Fibroblast of lung (primary cell): ENCODE data around the gene ESR2. TPM values are rescaled to one million over a fixed set of nuclear protein-coding genes. Genes with fewer than 3 reads are reported as not detected.

ENCODE experiments used
- DNase-seq, 2 donors: peaks; one replicate each; pipeline versions ENCODE4 v3.0.0 to v3.0.0-alpha.2; 2010; ENCODE audit warnings: low read depth in 2 of 2
- H2AFZ ChIP-seq: 2 replicates; pipeline ENCODE4 v1.5.1; 2012; ENCODE audit warnings: low read length, control low read depth, inconsistent platforms
- H3K27ac ChIP-seq: 2 replicates; pipeline ENCODE4 v1.5.1; 2011; ENCODE audit warnings: low read length, control low read depth; ENCODE audit not compliant: insufficient read depth
- H3K27me3 ChIP-seq: 2 replicates; pipeline ENCODE4 v1.5.1; 2011; ENCODE audit warnings: mild to moderate bottlenecking, low read length; ENCODE audit not compliant: control insufficient read depth, insufficient read depth
- H3K36me3 ChIP-seq: 2 replicates; pipeline ENCODE4 v1.5.1; 2011; ENCODE audit warnings: low read length; ENCODE audit not compliant: control insufficient read depth, insufficient read depth
- H3K4me1 ChIP-seq: 2 replicates; pipeline ENCODE4 v1.5.1; 2011; ENCODE audit warnings: low read length; ENCODE audit not compliant: control insufficient read depth, insufficient read depth; ENCODE audit errors: extremely low read depth
- H3K4me2 ChIP-seq: 2 replicates; pipeline ENCODE4 v1.5.1; 2011; ENCODE audit warnings: low read length, control low read depth; ENCODE audit not compliant: insufficient read depth; ENCODE audit errors: extremely low read depth
- H3K4me3 ChIP-seq, 4 experiments: fragments of 200-600 bp in 1 of 4; sonication (generic) in 1 of 4; replicated peaks in 1 of 4; 2 replicates each; pipeline ENCODE4 v1.5.1; 2011 to 2016; ENCODE audit warnings: low read length in 4 of 4, low read depth in 3 of 4, mild to moderate bottlenecking in 3 of 4, control low read depth in 2 of 4, inconsistent platforms in 1 of 4, mixed read lengths in 1 of 4; ENCODE audit not compliant: insufficient read depth in 1 of 4; ENCODE audit errors: control extremely low read depth in 1 of 4
- H3K79me2 ChIP-seq: 2 replicates; pipeline ENCODE4 v1.5.1; 2012; ENCODE audit warnings: mild to moderate bottlenecking, low read length, inconsistent platforms; ENCODE audit not compliant: control insufficient read depth, insufficient read depth
- H3K9ac ChIP-seq: 2 replicates; pipeline ENCODE4 v1.5.1; 2011; ENCODE audit warnings: mild to moderate bottlenecking, low read length, control low read depth; ENCODE audit not compliant: insufficient read depth
- H3K9me3 ChIP-seq: 2 replicates; pipeline ENCODE4 v1.5.1; 2012; ENCODE audit warnings: low read depth, low read length; ENCODE audit not compliant: control insufficient read depth, insufficient read depth
- H4K20me1 ChIP-seq: 2 replicates; pipeline ENCODE4 v1.5.1; 2011; ENCODE audit warnings: low read length; ENCODE audit not compliant: control insufficient read depth, insufficient read depth; ENCODE audit errors: extremely low read depth
- CTCF ChIP-seq, 2 donors: IDR thresholded peaks in 1 of 2; conservative IDR thresholded peaks in 1 of 2; 1 replicate in 1 of 2; 2 replicates in 1 of 2; pipeline ENCODE4 v1.5.1; 2011 to 2012; ENCODE audit warnings: low read length in 2 of 2, control low read depth in 1 of 2, inconsistent platforms in 1 of 2, low read depth in 1 of 2, mild to moderate bottlenecking in 1 of 2
- EZH2 ChIP-seq: IDR thresholded peaks from 2 replicates; pipeline ENCODE4 v1.5.1; 2012; ENCODE audit warnings: low read length, control low read depth, mild to moderate bottlenecking; ENCODE audit errors: missing control alignments
- polyA plus RNA-seq, 2 donors: library from polyadenylated mRNA; depleted of rRNA in 1 of 2; stranded (reverse) in 1 of 2; unstranded in 1 of 2; fragments of >200 nt; gene quantifications; 2 replicates each; pipeline ENCODE4 v1.2.1, GENCODE V29; 2011 to 2012; ENCODE audit warnings: missing spikeins in 1 of 2
- total RNA-seq: library from RNA; depleted of rRNA; stranded (reverse); fragments of >200 nt; gene quantifications from 2 replicates; pipeline ENCODE4 v1.2.1, GENCODE V29; 2014

Gene ESR2
- total and polyA plus RNA-seq, 2 donors (not counting 1 experiment from before 2014, with no cell fraction given), result 0.02 to 0.66 TPM

- no peak overlapping the region for H3K4me3 ChIP-seq
- no peak overlapping the region for H3K9ac ChIP-seq
- TF ChIP-seq CTCF (conservative IDR thresholded peaks at IDR 0.05 in 1 of 2, IDR thresholded peaks at IDR 0.05 in 1 of 2; ENCODE audit: low read depth in 1 of 2, low read length in 2 of 2) (no peak), EZH2 (no peak)
- no peaks in the 10 kb centered on the region for H3K9me3 ChIP-seq
- H3K36me3 ChIP-seq, result no peaks in the 10 kb centered on the region
- no peaks in the 10 kb centered on the region for H4K20me1 ChIP-seq
- no peak overlapping the region for H2AFZ ChIP-seq
- no peak for DNase-seq
- H3K27me3 ChIP-seq, result no peaks in the 10 kb centered on the region
- no peaks in the 10 kb centered on the region for H3K4me1 ChIP-seq
- no peaks in the 10 kb centered on the region for H3K79me2 ChIP-seq
- H3K27ac ChIP-seq, result no peak overlapping the region
- no peak overlapping the region for H3K4me2 ChIP-seq
Observed at GRCh38 chr14:64091217-64091616, 203.0 kb downstream of the ESR2 start.

GRCh38 chr14:64089920-64090319 is 204.3 kb downstream of the ESR2 start:
- H3K9me3 ChIP-seq, result no peaks in the 10 kb centered on the region
- H3K36me3 ChIP-seq, result no peaks in the 10 kb centered on the region
- no peak overlapping the region for H2AFZ ChIP-seq
- H3K79me2 ChIP-seq, result no peaks in the 10 kb centered on the region
- no peak overlapping the region for H3K27ac ChIP-seq
- H4K20me1 ChIP-seq, result no peaks in the 10 kb centered on the region
- DNase-seq, result peak; percentile 11 to 20
- H3K27me3 ChIP-seq, result no peaks in the 10 kb centered on the region
- no peak overlapping the region for H3K4me2 ChIP-seq
- TF ChIP-seq CTCF (conservative IDR thresholded peaks at IDR 0.05 in 1 of 2, IDR thresholded peaks at IDR 0.05 in 1 of 2; ENCODE audit: low read depth in 1 of 2, low read length in 2 of 2) (no peak), EZH2 (no peak)
- H3K4me1 ChIP-seq, result no peaks in the 10 kb centered on the region
- H3K9ac ChIP-seq, result no peak overlapping the region
- no peak overlapping the region for H3K4me3 ChIP-seq

GRCh38 chr14:64088647-64088964 is 205.6 kb downstream of the ESR2 start:
- no peaks in the 10 kb centered on the region for H3K9me3 ChIP-seq
- no peak overlapping the region for H3K9ac ChIP-seq
- DNase-seq, result no peak
- no peaks in the 10 kb centered on the region for H3K79me2 ChIP-seq
- no peaks in the 10 kb centered on the region for H4K20me1 ChIP-seq
- no peak overlapping the region for H3K4me2 ChIP-seq
- H3K27ac ChIP-seq, result no peak overlapping the region
- H3K4me1 ChIP-seq, result no peaks in the 10 kb centered on the region
- H3K27me3 ChIP-seq, result no peaks in the 10 kb centered on the region
- no peaks in the 10 kb centered on the region for H3K36me3 ChIP-seq
- no peak overlapping the region for H3K4me3 ChIP-seq
- H2AFZ ChIP-seq, result no peak overlapping the region
- TF ChIP-seq EZH2 (no peak), CTCF (conservative IDR thresholded peaks at IDR 0.05 in 1 of 2, IDR thresholded peaks at IDR 0.05 in 1 of 2; ENCODE audit: low read depth in 1 of 2, low read length in 2 of 2) (no peak)
